CD8-positive, alpha-beta memory T cell (primary cell): ENCODE data around the gene NDRG3. TPM values are rescaled to one million over a fixed set of nuclear protein-coding genes. Genes with fewer than 3 reads are reported as not detected.

ENCODE experiments used
- CTCF ChIA-PET: fragments of 350-600 bp; sonication (Branson Sonifier 250); formaldehyde crosslinking; loops from one replicate; lab custom pipeline; 2021; ENCODE audit warnings: antibody characterized with exemption; lab: Charles Lee
- POLR2A ChIA-PET: fragments of 350-600 bp; sonication (Branson Sonifier 250); formaldehyde crosslinking; loops from one replicate; lab custom pipeline; 2021; ENCODE audit warnings: antibody characterized with exemption; lab: Charles Lee
- DNase-seq, 5 donors: peaks; one replicate each; pipeline versions ENCODE4 v3.0.0 to v3.0.0-alpha.2; 2020 to 2022; ENCODE audit warnings: mixed read lengths in 1 of 5
- H3K27ac ChIP-seq: one replicate; pipeline ENCODE4 v1.7.0; 2013; ENCODE audit warnings: low read depth, mild to moderate bottlenecking, low read length, moderate library complexity
- H3K27me3 ChIP-seq: 2 replicates; pipeline ENCODE4 v1.7.0; 2013; ENCODE audit warnings: low read length, mild to moderate bottlenecking; ENCODE audit not compliant: insufficient read depth, poor library complexity, severe bottlenecking
- H3K36me3 ChIP-seq: 2 replicates; pipeline ENCODE4 v1.7.0; 2013; ENCODE audit warnings: mild to moderate bottlenecking, low read length, moderate library complexity; ENCODE audit not compliant: insufficient read depth
- H3K4me1 ChIP-seq: 2 replicates; pipeline ENCODE4 v1.7.0; 2013; ENCODE audit warnings: mild to moderate bottlenecking, low read length, moderate library complexity; ENCODE audit not compliant: insufficient read depth
- H3K4me3 ChIP-seq: 2 replicates; pipeline ENCODE4 v1.7.0; 2013; ENCODE audit warnings: mild to moderate bottlenecking, low read length
- H3K9me3 ChIP-seq: 2 replicates; pipeline ENCODE4 v1.7.0; 2013; ENCODE audit warnings: mild to moderate bottlenecking, low read length
- H3K27ac Mint-ChIP-seq, 8 donors: one replicate each; pipeline ENCODE4 v1.8.0; 2020 to 2021; ENCODE audit warnings: mixed read lengths in 8 of 8, mild to moderate bottlenecking in 6 of 8, inconsistent platforms in 3 of 8, moderate library complexity in 3 of 8
- H3K27me3 Mint-ChIP-seq, 2 donors: one replicate each; pipeline ENCODE4 v1.8.0; 2020 to 2021; ENCODE audit warnings: mixed read lengths in 2 of 2, mild to moderate bottlenecking in 1 of 2, moderate library complexity in 1 of 2
- H3K36me3 Mint-ChIP-seq, 3 donors: one replicate each; pipeline ENCODE4 v1.8.0; 2020 to 2021; ENCODE audit warnings: mixed read lengths in 3 of 3, inconsistent platforms in 1 of 3, mild to moderate bottlenecking in 1 of 3
- H3K4me1 Mint-ChIP-seq, 3 donors: one replicate each; pipeline ENCODE4 v1.8.0; 2020 to 2021; ENCODE audit warnings: mixed read lengths in 3 of 3, inconsistent platforms in 1 of 3, mild to moderate bottlenecking in 1 of 3
- H3K4me3 Mint-ChIP-seq, 7 donors: one replicate each; pipeline ENCODE4 v1.8.0; 2020 to 2021; ENCODE audit warnings: mixed read lengths in 7 of 7, mild to moderate bottlenecking in 6 of 7, moderate library complexity in 4 of 7, inconsistent platforms in 2 of 7
- H3K9me3 Mint-ChIP-seq, 5 donors: one replicate each; pipeline ENCODE4 v1.8.0; 2020 to 2022; ENCODE audit warnings: mixed read lengths in 5 of 5, mild to moderate bottlenecking in 3 of 5, moderate library complexity in 2 of 5, inconsistent platforms in 1 of 5
- polyA plus RNA-seq: library from polyadenylated mRNA; unstranded; fragments of 300-500 nt; fragmentation: Illumina TruSeq; gene quantifications from one replicate; pipeline ENCODE4 v1.2.3, GENCODE V29; 2021
- total RNA-seq, 2 experiments: library from RNA; stranded (reverse); gene quantifications; one replicate each; pipeline ENCODE4 v1.2.3, GENCODE V29; 2021

Gene NDRG3
- total and polyA plus RNA-seq, 3 experiments from 2014 or later, result 19.9 to 49.8 (median 20.3) TPM

GRCh38 chr20:36632147-36632486 is 113.8 kb downstream of the NDRG3 start:
- Histone ChIP-seq H3K9me3 (no peaks in the 10 kb centered on the region), H3K4me3 (no peak overlapping the region), H3K27me3 (no peaks in the 10 kb centered on the region), H3K36me3 (peaks cover 40% of the 10 kb centered on the region), H3K4me1 (peaks cover 39% of the 10 kb centered on the region), H3K27ac (no peak overlapping the region)
- Mint-ChIP-seq H3K27me3 (no peaks in the 10 kb centered on the region), H3K4me3 (peak overlapping the region in 2 of 7 donors; percentile 16 to 38), H3K27ac (peak overlapping the region; percentile 73 to 98 (median 90)), H3K36me3 (peaks cover 8 to 84% (median 21%) of the 10 kb centered on the region in 3 donors), H3K4me1 (peaks cover 47 to 81% (median 51%) of the 10 kb centered on the region in 3 donors), H3K9me3 (no peaks in the 10 kb centered on the region)
- no peak for DNase-seq
- ChIA-PET CTCF (interaction anchor here (2.2 kb wide), 1 partner anchor 19 kb away, joined by 5 read pairs; no protein-coding TSS in a partner anchor), POLR2A (no interaction called here)

DNA sequence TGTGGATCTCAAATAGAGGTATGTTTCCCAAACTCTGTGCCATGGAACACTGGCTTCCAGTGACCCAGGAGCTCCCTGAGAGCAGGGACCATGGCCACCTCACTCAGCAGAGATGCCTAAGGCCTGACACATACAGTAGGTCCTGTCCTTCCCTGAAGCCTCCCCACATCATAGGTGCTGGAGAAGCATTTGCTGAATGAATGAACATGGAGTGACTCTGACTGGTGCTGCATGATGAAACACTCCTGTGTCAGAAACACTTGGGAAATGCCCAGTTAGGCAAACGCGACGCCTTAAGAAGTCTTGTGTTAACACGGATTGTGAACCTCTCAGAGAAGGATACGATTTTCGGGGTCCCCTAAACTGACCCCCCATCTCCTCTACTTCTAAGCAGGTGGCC is 114.2 kb downstream of the NDRG3 start:
- peaks cover 39% of the 10 kb centered on the region for H3K4me1 ChIP-seq
- no peak overlapping the region for H3K4me3 ChIP-seq
- DNase-seq, result no peak
- Mint-ChIP-seq H3K36me3 (peaks cover 8 to 85% (median 24%) of the 10 kb centered on the region in 3 donors), H3K27ac (peak overlapping the region; percentile 73 to 98 (median 90)), H3K27me3 (no peaks in the 10 kb centered on the region), H3K4me1 (peaks cover 49 to 83% (median 56%) of the 10 kb centered on the region in 3 donors), H3K9me3 (no peaks in the 10 kb centered on the region), H3K4me3 (peak overlapping the region in 1 of 7 donors; percentile 16)
- no peaks in the 10 kb centered on the region for H3K9me3 ChIP-seq
- ChIA-PET CTCF (interaction anchor here (2.2 kb wide), 1 partner anchor 18 kb away, joined by 5 read pairs; no protein-coding TSS in a partner anchor), POLR2A (no interaction called here)
- peaks cover 45% of the 10 kb centered on the region for H3K36me3 ChIP-seq
- H3K27me3 ChIP-seq, result no peaks in the 10 kb centered on the region
- H3K27ac ChIP-seq, result no peak overlapping the region

GRCh38 chr20:36629719-36630681 is 115.9 kb downstream of the NDRG3 start:
- peak in 4 of 5 donors; percentile 31 to 75 (median 52) for DNase-seq
- H3K4me1 Mint-ChIP-seq, result peaks cover 47 to 76% (median 56%) of the 10 kb centered on the region in 3 donors
- H3K27me3 Mint-ChIP-seq, result no peaks in the 10 kb centered on the region
- CTCF ChIA-PET, result interaction anchor here (0.8 to 4.3 kb wide), 9 partner anchors 9 to 258 kb away, joined by 3 to 16 read pairs (median 3); partner anchors contain the start of genes RAB5IF and SLA2
- POLR2A ChIA-PET, result interaction anchor here (0.5 to 1.6 kb wide), 5 partner anchors 14 to 77 kb away, joined by 3 to 12 read pairs (median 7); partner anchors contain the start of genes RAB5IF, SLA2 and TGIF2
- Histone ChIP-seq H3K4me1 (peaks cover 39% of the 10 kb centered on the region), H3K36me3 (peaks cover 40% of the 10 kb centered on the region), H3K9me3 (no peaks in the 10 kb centered on the region), H3K27me3 (no peaks in the 10 kb centered on the region), H3K4me3 (peak overlapping the region; percentile 28), H3K27ac (peak overlapping the region; percentile 25)
- H3K9me3 Mint-ChIP-seq, result no peaks in the 10 kb centered on the region
- peak overlapping the region; percentile 97 to 98 (median 97) for H3K27ac Mint-ChIP-seq
- peak overlapping the region; percentile 43 to 87 (median 82) for H3K4me3 Mint-ChIP-seq
- H3K36me3 Mint-ChIP-seq, result peaks cover 8 to 88% (median 22%) of the 10 kb centered on the region in 3 donors

- CTCF ChIA-PET, result interaction anchor here (2.6 to 4.3 kb wide), 4 partner anchors 15 to 23 kb away, joined by 13 to 16 read pairs (median 14); partner anchors contain the start of genes RAB5IF and SLA2
- POLR2A ChIA-PET, result interaction anchor here (1.1 kb wide), 1 partner anchor 118 kb away, joined by 3 read pairs; the partner anchor contains the start of gene NDRG3
These were observed 117.8 kb downstream of the NDRG3 start for GRCh38 chr20:36628076-36628475.

DNA sequence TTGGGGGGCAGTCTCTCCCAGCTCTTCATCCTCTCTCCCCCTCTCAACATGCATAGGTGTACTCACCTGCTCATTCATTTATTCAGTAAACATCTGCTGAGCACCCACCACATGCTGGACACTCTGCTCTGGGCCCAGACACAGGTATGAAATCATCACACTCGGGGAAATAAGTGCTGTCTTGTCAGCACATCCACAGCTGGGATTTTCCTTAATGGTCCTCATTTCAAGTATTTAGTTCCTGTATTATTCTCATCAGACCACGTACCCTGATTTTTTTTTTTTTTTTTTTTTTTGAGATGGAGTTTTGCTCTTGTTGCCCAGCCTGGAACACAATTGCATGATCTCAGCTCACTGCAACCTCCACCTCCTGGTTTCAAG is 121.0 kb downstream of the NDRG3 start:
- Mint-ChIP-seq H3K36me3 (peaks cover 17 to 81% (median 26%) of the 10 kb centered on the region in 3 donors), H3K27ac (peak overlapping the region; percentile 26 to 94 (median 80)), H3K27me3 (no peaks in the 10 kb centered on the region), H3K4me3 (no peak overlapping the region), H3K4me1 (peaks cover 47 to 73% (median 56%) of the 10 kb centered on the region in 3 donors), H3K9me3 (no peaks in the 10 kb centered on the region)
- Histone ChIP-seq H3K27ac (no peak overlapping the region), H3K36me3 (peaks cover 39% of the 10 kb centered on the region), H3K4me3 (no peak overlapping the region), H3K4me1 (peaks cover 40% of the 10 kb centered on the region), H3K27me3 (no peaks in the 10 kb centered on the region), H3K9me3 (no peaks in the 10 kb centered on the region)
- ChIA-PET POLR2A (interaction anchor here (1.3 to 1.5 kb wide), 2 partner anchors 19 kb away, joined by 3 to 16 read pairs; partner anchors contain the start of gene RAB5IF), CTCF (interaction anchor here (0.7 to 1.0 kb wide), 2 partner anchors 10 to 13 kb away, joined by 3 read pairs; no protein-coding TSS in a partner anchor)
- no peak for DNase-seq

More at GRCh38 chr20:36628076-36628475, 117.8 kb downstream of the NDRG3 start:
- peak in 2 of 5 donors; percentile 62 to 83 for DNase-seq
- Histone ChIP-seq H3K27ac (peak overlapping the region; percentile 51), H3K4me1 (peaks cover 52% of the 10 kb centered on the region), H3K9me3 (no peaks in the 10 kb centered on the region), H3K4me3 (no peak overlapping the region), H3K36me3 (peaks cover 43% of the 10 kb centered on the region), H3K27me3 (no peaks in the 10 kb centered on the region)
- peaks cover 59 to 84% (median 66%) of the 10 kb centered on the region in 3 donors for H3K4me1 Mint-ChIP-seq
- peaks cover 11 to 91% (median 30%) of the 10 kb centered on the region in 3 donors for H3K36me3 Mint-ChIP-seq
- no peaks in the 10 kb centered on the region for H3K27me3 Mint-ChIP-seq
- H3K27ac Mint-ChIP-seq, result peak overlapping the region; percentile 46 to 97 (median 88)
- no peaks in the 10 kb centered on the region for H3K9me3 Mint-ChIP-seq
- H3K4me3 Mint-ChIP-seq, result peak overlapping the region in 5 of 7 donors; percentile 29 to 77 (median 39)

DNA sequence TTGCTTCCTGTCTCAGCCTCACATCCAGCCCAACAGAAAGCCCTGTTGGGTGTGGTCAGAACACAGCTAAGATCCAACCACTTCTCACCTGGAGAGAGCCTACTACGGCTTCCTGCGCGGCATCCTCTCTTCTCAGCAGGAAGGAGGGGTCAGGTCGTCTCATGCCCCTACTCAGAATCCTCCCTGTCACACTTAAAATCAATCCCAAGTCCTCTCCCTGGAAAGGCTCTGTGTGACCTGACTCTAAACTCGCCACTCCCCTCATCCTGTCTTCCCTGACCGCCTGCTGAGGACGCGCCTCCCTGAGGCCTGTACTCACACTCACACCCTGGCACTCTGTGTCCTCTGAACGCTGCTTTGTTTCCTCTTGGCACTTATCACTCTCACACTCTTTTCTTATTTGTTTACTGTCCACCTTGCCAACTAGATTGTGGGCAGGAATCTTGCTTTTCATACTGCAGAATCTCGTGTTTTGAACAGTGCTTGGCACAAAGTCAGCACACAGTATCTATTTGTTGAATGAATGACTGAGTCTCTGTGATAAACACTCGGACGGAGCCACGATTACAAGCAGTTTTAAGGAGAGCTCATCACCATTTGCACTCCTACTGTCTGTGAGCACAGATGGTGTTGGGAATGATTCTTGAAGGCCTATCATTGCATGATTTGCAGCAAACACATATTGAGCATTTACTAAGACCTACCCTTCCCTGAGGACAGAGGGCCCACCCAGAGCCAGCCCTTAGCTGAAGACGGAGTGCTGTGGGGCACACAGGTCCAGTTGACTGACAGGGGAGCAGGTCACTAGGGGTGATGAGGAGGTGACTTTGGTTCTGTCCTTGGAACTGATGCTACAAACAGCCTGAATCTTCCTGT is 121.6 kb downstream of the NDRG3 start:
- no peak for DNase-seq
- Histone ChIP-seq H3K4me1 (peaks cover 33% of the 10 kb centered on the region), H3K9me3 (no peaks in the 10 kb centered on the region), H3K27ac (no peak overlapping the region), H3K27me3 (no peaks in the 10 kb centered on the region), H3K4me3 (no peak overlapping the region), H3K36me3 (peaks cover 39% of the 10 kb centered on the region)
- ChIA-PET CTCF (interaction anchor here (0.7 to 1.6 kb wide), 5 partner anchors 10 to 122 kb away, joined by 3 to 5 read pairs (median 3); partner anchors contain the start of gene RAB5IF), POLR2A (interaction anchor here (1.3 to 1.5 kb wide), 2 partner anchors 18 to 20 kb away, joined by 3 to 16 read pairs; partner anchors contain the start of gene RAB5IF)
- Mint-ChIP-seq H3K4me1 (peaks cover 43 to 66% (median 50%) of the 10 kb centered on the region in 3 donors), H3K27ac (peak overlapping the region; percentile 26 to 90 (median 84)), H3K27me3 (no peaks in the 10 kb centered on the region), H3K36me3 (peaks cover 17 to 76% (median 24%) of the 10 kb centered on the region in 3 donors), H3K4me3 (peak overlapping the region in 1 of 7 donors; percentile 68), H3K9me3 (no peaks in the 10 kb centered on the region)

DNA sequence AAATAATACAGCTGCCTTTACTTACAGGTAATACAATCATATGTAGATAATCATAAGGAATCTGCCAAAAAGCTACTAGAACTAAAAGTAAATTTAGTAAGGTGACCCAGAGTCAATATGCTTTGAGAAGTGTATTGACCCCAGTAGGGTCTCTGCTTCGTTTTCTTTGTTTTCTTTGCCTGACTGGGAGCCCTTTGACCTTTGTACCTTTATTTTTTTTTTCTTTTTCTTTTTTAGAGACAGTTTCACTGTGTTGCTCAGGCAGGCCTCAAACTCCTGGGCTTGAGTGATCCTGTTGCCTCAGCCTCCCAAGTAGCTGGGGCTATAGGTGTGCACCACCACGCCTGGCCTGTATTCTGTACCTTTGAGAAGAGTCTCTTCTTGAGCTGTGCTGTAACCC is 122.4 kb downstream of the NDRG3 start:
- Mint-ChIP-seq H3K27me3 (no peaks in the 10 kb centered on the region), H3K4me1 (peaks cover 40 to 58% (median 43%) of the 10 kb centered on the region in 3 donors), H3K9me3 (no peaks in the 10 kb centered on the region), H3K4me3 (no peak overlapping the region), H3K36me3 (peaks cover 17 to 76% (median 22%) of the 10 kb centered on the region in 3 donors), H3K27ac (peak overlapping the region in 7 of 8 donors; percentile 26 to 90 (median 77))
- Histone ChIP-seq H3K36me3 (peaks cover 39% of the 10 kb centered on the region), H3K4me3 (no peak overlapping the region), H3K27me3 (no peaks in the 10 kb centered on the region), H3K4me1 (peaks cover 25% of the 10 kb centered on the region), H3K27ac (no peak overlapping the region), H3K9me3 (no peaks in the 10 kb centered on the region)
- ChIA-PET CTCF (interaction anchor here (0.8 to 1.6 kb wide), 4 partner anchors 11 to 123 kb away, joined by 3 to 5 read pairs (median 4); partner anchors contain the start of gene RAB5IF), POLR2A (interaction anchor here (0.7 kb wide), 1 partner anchor 38 kb away, joined by 3 read pairs; no protein-coding TSS in a partner anchor)
- no peak for DNase-seq
